Breast epithelium (tissue), 4 donors: ENCODE measurements around the gene RNF41. TPM values are rescaled to one million over a fixed set of nuclear protein-coding genes. Genes with fewer than 3 reads are reported as not detected.

Experiments
- DNase-seq, 2 donors: peaks; one replicate each; pipeline ENCODE4 v3.0.0-alpha.2; 2019; ENCODE audit warnings: low spot score in 2 of 2
- H3K27ac ChIP-seq, 2 donors: fragments of 200-600 bp; sonication (generic) in 1 of 2; one replicate each; pipeline ENCODE4 v1.5.1; 2016 to 2019; ENCODE audit warnings: mild to moderate bottlenecking in 1 of 2
- H3K27me3 ChIP-seq, 2 donors: fragments of 200-600 bp; sonication (generic) in 1 of 2; one replicate each; pipeline versions ENCODE4 v1.5.1 to v1.6.0; 2017 to 2019; ENCODE audit warnings: control low read depth in 1 of 2, mild to moderate bottlenecking in 1 of 2
- H3K36me3 ChIP-seq: fragments of 200-600 bp; one replicate; pipeline ENCODE4 v1.5.1; 2019
- H3K4me1 ChIP-seq, 2 donors: fragments of 200-600 bp; sonication (generic); one replicate each; pipeline ENCODE4 v1.5.1; 2016 to 2019; ENCODE audit warnings: control low read depth in 1 of 2
- H3K4me3 ChIP-seq, 3 donors: fragments of 200-600 bp; sonication (generic); 1 replicate in 2 of 3; 2 replicates in 1 of 3; pipeline ENCODE4 v1.5.1; 2016 to 2019; ENCODE audit warnings: mild to moderate bottlenecking in 3 of 3, moderate library complexity in 2 of 3
- H3K9me3 ChIP-seq, 2 donors: fragments of 200-600 bp; sonication (generic) in 1 of 2; one replicate each; pipeline ENCODE4 v1.5.1; 2016 to 2019; ENCODE audit warnings: control low read depth in 1 of 2
- POLR2A ChIP-seq: fragments of 450-650 bp; IDR thresholded peaks from one replicate; pipeline ENCODE4 v1.6.1; 2016; ENCODE audit warnings: antibody characterized with exemption, mild to moderate bottlenecking, moderate library complexity
- POLR2AphosphoS5 ChIP-seq, 3 donors: sonication (generic); formaldehyde crosslinking; IDR thresholded peaks; one replicate each; pipeline ENCODE4 v1.6.1; 2017; ENCODE audit warnings: antibody characterized with exemption in 3 of 3
- intact Hi-C: fragments of 100-400 bp; cut with DNase I; formaldehyde crosslinking; loops from one replicate; pipeline ENCODE4 v1.15.1; 2023; ENCODE audit warnings: low total_unique reads
- total RNA-seq, 3 donors: library from RNA; depleted of rRNA; stranded (reverse); fragments of >200 nt; gene quantifications; one replicate each; pipeline ENCODE4 v1.1.0, GENCODE V29; 2016
- TF ChIP-seq, protein P1 (sequence below), 3 donors: fragments of 450-650 bp; IDR thresholded peaks; one replicate each; pipeline ENCODE4 v1.5.1; 2016 to 2017; ENCODE audit warnings: antibody characterized with exemption in 3 of 3, mild to moderate bottlenecking in 3 of 3, moderate library complexity in 3 of 3

Gene RNF41
- total RNA-seq, 3 donors from 2014 or later = 64.4 to 86.6 (median 81.3) TPM

DNA sequence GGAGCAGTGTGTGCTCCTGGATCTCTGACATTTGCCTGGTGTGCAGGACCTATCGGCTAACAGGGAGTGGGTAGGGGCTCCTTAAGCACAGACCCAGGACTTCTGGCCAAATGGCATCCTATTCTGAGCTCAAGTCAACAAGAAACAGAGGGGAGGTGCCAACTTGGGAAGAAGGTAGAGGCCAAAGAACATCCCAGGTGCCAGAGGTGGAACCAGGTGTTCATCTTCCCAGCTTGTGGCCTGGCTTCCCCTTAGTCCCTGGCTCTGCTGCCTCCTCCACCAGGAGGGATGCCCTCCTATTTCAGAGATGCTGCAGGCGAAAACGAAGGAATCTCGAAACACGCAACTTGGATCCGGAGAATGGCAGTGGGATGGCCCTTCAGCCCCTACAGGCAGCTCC, 14.4 kb upstream of the RNF41 start:
- Histone ChIP-seq H3K27ac (no peak overlapping the region), H3K27me3 (no peaks in the 10 kb centered on the region), H3K36me3 (no peaks in the 10 kb centered on the region), H3K9me3 (no peaks in the 10 kb centered on the region), H3K4me3 (no peak overlapping the region), H3K4me1 (no peaks in the 10 kb centered on the region)
- no peak for DNase-seq
- intact Hi-C loops = no loop called here
- TF ChIP-seq, protein P1, sequence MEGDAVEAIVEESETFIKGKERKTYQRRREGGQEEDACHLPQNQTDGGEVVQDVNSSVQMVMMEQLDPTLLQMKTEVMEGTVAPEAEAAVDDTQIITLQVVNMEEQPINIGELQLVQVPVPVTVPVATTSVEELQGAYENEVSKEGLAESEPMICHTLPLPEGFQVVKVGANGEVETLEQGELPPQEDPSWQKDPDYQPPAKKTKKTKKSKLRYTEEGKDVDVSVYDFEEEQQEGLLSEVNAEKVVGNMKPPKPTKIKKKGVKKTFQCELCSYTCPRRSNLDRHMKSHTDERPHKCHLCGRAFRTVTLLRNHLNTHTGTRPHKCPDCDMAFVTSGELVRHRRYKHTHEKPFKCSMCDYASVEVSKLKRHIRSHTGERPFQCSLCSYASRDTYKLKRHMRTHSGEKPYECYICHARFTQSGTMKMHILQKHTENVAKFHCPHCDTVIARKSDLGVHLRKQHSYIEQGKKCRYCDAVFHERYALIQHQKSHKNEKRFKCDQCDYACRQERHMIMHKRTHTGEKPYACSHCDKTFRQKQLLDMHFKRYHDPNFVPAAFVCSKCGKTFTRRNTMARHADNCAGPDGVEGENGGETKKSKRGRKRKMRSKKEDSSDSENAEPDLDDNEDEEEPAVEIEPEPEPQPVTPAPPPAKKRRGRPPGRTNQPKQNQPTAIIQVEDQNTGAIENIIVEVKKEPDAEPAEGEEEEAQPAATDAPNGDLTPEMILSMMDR (IDR thresholded peaks at IDR 0.05) = no peak
- TF ChIP-seq POLR2A = no peak
- TF ChIP-seq POLR2AphosphoS5 (IDR thresholded peaks at IDR 0.05) = no peak

DNA sequence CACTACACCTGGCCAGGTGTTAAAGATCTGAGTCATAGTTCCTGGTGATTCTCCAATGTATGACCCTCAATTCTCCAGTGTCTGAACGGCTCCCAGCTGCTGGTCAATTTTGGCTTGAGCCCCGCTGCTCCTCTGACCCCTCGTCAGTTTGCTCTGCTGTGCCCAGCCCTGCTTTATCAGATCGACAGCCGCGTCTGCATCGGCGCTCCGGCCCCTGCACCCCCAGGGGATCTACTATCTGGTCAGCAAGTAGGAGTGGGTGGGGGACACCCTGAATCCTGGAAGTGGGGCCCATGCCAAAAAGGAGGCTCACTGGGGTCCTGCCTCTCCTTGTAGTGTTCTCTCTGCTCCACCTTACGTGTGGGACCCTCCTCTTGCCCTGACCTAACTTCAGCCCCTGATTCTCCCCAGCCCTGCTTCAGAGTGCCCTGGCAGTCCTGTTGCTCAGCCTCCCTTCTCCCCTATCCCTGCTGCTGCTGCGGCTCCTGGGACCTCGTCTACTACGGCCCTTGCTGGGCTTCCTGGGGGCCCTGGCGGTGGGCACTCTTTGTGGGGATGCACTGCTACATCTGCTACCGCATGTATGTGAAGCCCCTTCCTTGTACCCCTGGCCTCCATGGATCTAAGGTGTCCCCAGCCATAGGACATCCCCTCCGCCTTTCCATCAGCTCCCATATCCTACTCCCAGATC, 13.2 kb upstream of the RNF41 start:
- TF ChIP-seq POLR2AphosphoS5 (IDR thresholded peaks at IDR 0.05) (no peak), POLR2A (no peak)
- TF ChIP-seq, protein P1 (IDR thresholded peaks at IDR 0.05) = no peak
- H3K27ac ChIP-seq = no peak overlapping the region
- intact Hi-C loops = no loop called here
- no peaks in the 10 kb centered on the region for H3K9me3 ChIP-seq
- no peaks in the 10 kb centered on the region for H3K27me3 ChIP-seq
- no peaks in the 10 kb centered on the region for H3K36me3 ChIP-seq
- H3K4me1 ChIP-seq = no peaks in the 10 kb centered on the region
- H3K4me3 ChIP-seq = no peak overlapping the region
- no peak for DNase-seq

DNA sequence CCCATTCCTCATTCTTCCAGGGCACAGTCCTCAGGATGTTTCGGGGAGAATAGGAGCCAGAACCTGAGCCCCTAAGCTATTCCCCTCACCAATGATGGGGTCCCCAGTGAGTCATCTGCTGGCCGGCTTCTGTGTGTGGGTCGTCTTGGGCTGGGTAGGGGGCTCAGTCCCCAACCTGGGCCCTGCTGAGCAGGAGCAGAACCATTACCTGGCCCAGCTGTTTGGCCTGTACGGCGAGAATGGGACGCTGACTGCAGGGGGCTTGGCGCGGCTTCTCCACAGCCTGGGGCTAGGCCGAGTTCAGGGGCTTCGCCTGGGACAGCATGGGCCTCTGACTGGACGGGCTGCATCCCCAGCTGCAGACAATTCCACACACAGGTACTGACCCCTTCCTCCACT, 9.5 kb upstream of the RNF41 start:
- intact Hi-C loops = no loop called here
- Histone ChIP-seq H3K36me3 (no peaks in the 10 kb centered on the region), H3K9me3 (no peaks in the 10 kb centered on the region), H3K27me3 (no peaks in the 10 kb centered on the region), H3K4me3 (no peak overlapping the region), H3K27ac (no peak overlapping the region), H3K4me1 (no peaks in the 10 kb centered on the region)
- no peak for DNase-seq
- TF ChIP-seq, protein P1 (IDR thresholded peaks at IDR 0.05) = no peak
- no peak for TF ChIP-seq POLR2AphosphoS5 (IDR thresholded peaks at IDR 0.05)
- no peak for TF ChIP-seq POLR2A

DNA sequence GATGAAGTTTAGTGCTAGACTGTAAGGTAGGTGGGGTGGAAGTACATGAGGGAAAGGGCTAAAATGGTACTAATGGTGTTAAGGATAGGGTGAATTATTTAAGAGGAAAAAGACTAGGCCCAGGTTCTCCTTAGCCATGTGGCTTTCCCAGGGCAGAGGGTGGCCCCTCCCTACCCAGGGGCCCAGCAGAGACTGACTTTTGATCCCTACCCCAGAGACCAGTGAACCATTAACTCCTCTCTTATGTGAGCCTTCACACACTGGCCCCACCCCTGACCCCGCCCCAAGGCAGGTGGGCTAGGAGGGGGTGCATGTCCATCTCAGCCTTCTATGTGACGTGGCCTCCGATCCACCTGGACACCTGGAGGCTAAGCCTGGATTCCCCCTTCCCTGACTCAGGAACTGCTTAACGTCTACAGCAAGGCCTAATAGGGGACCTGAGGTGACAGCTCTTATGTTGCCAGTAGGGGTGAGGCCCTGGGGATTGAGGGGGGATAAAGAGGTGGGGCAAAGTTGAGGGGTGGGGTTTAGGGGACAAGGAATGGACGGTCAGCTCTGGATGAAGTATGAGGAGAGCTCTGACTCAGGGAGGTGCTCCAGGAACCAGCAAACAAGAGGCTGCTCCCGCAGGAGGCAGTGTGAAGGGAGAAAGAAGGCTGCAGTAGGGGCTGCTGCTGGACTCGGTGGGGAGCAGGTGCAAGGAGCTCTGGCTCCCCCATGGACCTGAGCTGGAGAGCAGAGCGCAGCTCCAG, 8.9 kb upstream of the RNF41 start:
- TF ChIP-seq POLR2AphosphoS5 (IDR thresholded peaks at IDR 0.05) (no peak), POLR2A (no peak)
- TF ChIP-seq, protein P1 (IDR thresholded peaks at IDR 0.05) = no peak
- no peak overlapping the region for H3K27ac ChIP-seq
- DNase-seq = no peak
- no peaks in the 10 kb centered on the region for H3K27me3 ChIP-seq
- no peaks in the 10 kb centered on the region for H3K36me3 ChIP-seq
- H3K4me3 ChIP-seq = no peak overlapping the region
- no peaks in the 10 kb centered on the region for H3K4me1 ChIP-seq
- intact Hi-C loops = no loop called here
- H3K9me3 ChIP-seq = no peaks in the 10 kb centered on the region

DNA sequence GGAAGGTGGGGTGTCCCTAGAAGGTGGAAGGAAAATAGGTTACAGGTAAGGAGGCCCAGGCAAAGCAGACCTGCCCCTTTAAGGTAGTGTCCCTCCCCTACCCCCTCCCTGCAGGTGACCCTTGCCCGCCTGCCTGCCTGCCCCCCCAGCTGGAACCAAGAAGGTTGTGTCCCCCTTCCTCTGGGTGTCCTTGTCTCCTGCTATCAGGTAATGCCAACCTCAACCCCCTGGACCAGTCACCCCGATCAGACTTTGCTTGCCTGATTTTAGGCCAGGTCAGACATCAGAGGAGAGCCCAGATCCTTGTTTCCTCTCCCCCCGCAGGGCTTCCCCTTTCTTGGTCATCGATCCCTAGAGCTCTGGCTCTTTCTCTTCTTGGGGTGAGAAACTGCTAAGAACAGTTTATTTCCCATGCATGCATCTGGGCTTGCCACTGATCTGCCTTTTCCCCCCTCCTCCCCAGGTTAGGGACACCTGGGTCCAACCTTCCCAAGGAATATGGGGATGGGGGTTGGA, 8.3 kb upstream of the RNF41 start, which contains the start of gene SLC39A5:
Gene SLC39A5 (plus strand): TSS at position 136 of the 516 bp plus-strand sequence. CDS start 1,224 bp downstream, outside the sequence.
- intact Hi-C loops = no loop called here
- Histone ChIP-seq H3K4me1 (no peaks in the 10 kb centered on the region), H3K4me3 (no peak within 1 kb of the TSS), H3K27me3 (no peaks in the 10 kb centered on the region), H3K9me3 (no peaks in the 10 kb centered on the region), H3K27ac (no peak within 1 kb of the TSS), H3K36me3 (no peaks in the 10 kb centered on the region)
- TF ChIP-seq, protein P1 (IDR thresholded peaks at IDR 0.05) = no peak
- no peak for TF ChIP-seq POLR2AphosphoS5 (IDR thresholded peaks at IDR 0.05)
- no peak for TF ChIP-seq POLR2A
- DNase-seq = no peak
